ENCODE data around the gene TRIM63.

GRCh38 chr1:26019641-26020315 is 47.7 kb downstream of the TRIM63 start:
- no peak for TF ChIP-seq CTCF (IDR thresholded peaks at IDR 0.05)
- TF ChIP-seq POLR2A (IDR thresholded peaks at IDR 0.05), result no peak

Measured in uterus (tissue), 2 donors.